Calu3 (cell line): ENCODE measurements around the gene TJP3. TPM values are rescaled to one million over a fixed set of nuclear protein-coding genes. Genes with fewer than 3 reads are reported as not detected.

Experiments used
- BruUV-seq: library from RNA; stranded (reverse); fragments of 400-500 nt; replicated peaks from 2 replicates; lab custom pipeline; 2021; lab: Mats Ljungman, UMichigan
- CTCF ChIA-PET: fragments of 300-600 bp; sonication (Branson Sonifier 250); formaldehyde crosslinking; loops from one replicate; lab custom pipeline; 2022; ENCODE audit warnings: antibody characterized with exemption; lab: Charles Lee
- DNase-seq: peaks from one replicate; pipeline ENCODE4 v3.0.0; 2022
- H3K27ac Mint-ChIP-seq: one replicate; pipeline ENCODE4 v1.8.0; 2022; ENCODE audit warnings: mixed read lengths; ENCODE audit not compliant: unreplicated experiment
- H3K27me3 Mint-ChIP-seq: one replicate; pipeline ENCODE4 v1.8.0; 2022; ENCODE audit warnings: mixed read lengths; ENCODE audit not compliant: unreplicated experiment
- H3K36me3 Mint-ChIP-seq: one replicate; pipeline ENCODE4 v1.8.0; 2022; ENCODE audit warnings: mild to moderate bottlenecking, moderate library complexity, mixed read lengths; ENCODE audit not compliant: insufficient read depth, unreplicated experiment
- H3K4me1 Mint-ChIP-seq: one replicate; pipeline ENCODE4 v1.8.0; 2022; ENCODE audit warnings: mild to moderate bottlenecking, low read depth, mixed read lengths; ENCODE audit not compliant: unreplicated experiment
- H3K4me3 Mint-ChIP-seq: one replicate; pipeline ENCODE4 v1.8.0; 2022; ENCODE audit warnings: mild to moderate bottlenecking, low read depth, moderate library complexity, mixed read lengths; ENCODE audit not compliant: unreplicated experiment
- H3K9me3 Mint-ChIP-seq: one replicate; pipeline ENCODE4 v1.8.0; 2022; ENCODE audit warnings: low read depth, mixed read lengths; ENCODE audit not compliant: unreplicated experiment
- intact Hi-C: fragments of 100-400 bp; cut with micrococcal nuclease; formaldehyde crosslinking; loops from one replicate; pipeline ENCODE4 v1.10.0; 2022; ENCODE audit not compliant: unreplicated experiment
- total RNA-seq: library from RNA; stranded (reverse); gene quantifications from 2 replicates; pipeline ENCODE4 v1.2.3, GENCODE V29; 2022
- TF ChIP-seq, protein P1 (sequence below): fragments of 200-600 bp; IDR thresholded peaks from one replicate; pipeline ENCODE4 v1.8.0; 2022; ENCODE audit warnings: antibody characterized with exemption; ENCODE audit not compliant: unreplicated experiment

The TJP3 gene
- total RNA-seq, 1 experiment from 2014 or later = 84.8 TPM

- TF ChIP-seq, protein P1, sequence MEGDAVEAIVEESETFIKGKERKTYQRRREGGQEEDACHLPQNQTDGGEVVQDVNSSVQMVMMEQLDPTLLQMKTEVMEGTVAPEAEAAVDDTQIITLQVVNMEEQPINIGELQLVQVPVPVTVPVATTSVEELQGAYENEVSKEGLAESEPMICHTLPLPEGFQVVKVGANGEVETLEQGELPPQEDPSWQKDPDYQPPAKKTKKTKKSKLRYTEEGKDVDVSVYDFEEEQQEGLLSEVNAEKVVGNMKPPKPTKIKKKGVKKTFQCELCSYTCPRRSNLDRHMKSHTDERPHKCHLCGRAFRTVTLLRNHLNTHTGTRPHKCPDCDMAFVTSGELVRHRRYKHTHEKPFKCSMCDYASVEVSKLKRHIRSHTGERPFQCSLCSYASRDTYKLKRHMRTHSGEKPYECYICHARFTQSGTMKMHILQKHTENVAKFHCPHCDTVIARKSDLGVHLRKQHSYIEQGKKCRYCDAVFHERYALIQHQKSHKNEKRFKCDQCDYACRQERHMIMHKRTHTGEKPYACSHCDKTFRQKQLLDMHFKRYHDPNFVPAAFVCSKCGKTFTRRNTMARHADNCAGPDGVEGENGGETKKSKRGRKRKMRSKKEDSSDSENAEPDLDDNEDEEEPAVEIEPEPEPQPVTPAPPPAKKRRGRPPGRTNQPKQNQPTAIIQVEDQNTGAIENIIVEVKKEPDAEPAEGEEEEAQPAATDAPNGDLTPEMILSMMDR = no peak
- no TSS peak for BruUV-seq
- H3K4me3 Mint-ChIP-seq = no peak overlapping the region
- H3K4me1 Mint-ChIP-seq = no peaks in the 10 kb centered on the region
- peaks cover 3% of the 10 kb centered on the region for H3K9me3 Mint-ChIP-seq
- CTCF ChIA-PET = no interaction called here
- H3K27me3 Mint-ChIP-seq = peaks cover 39% of the 10 kb centered on the region
- no peak for DNase-seq
- intact Hi-C loops = no loop called here
- no peak overlapping the region for H3K27ac Mint-ChIP-seq
- no peaks in the 10 kb centered on the region for H3K36me3 Mint-ChIP-seq
Observed at GRCh38 chr19:3790209-3790734, 82.1 kb downstream of the TJP3 start.

- intact Hi-C loops = no loop called here
- DNase-seq = no peak
- Mint-ChIP-seq H3K4me3 (no peak overlapping the region), H3K27ac (no peak overlapping the region), H3K27me3 (peaks cover 39% of the 10 kb centered on the region), H3K9me3 (peaks cover 3% of the 10 kb centered on the region), H3K36me3 (no peaks in the 10 kb centered on the region), H3K4me1 (no peaks in the 10 kb centered on the region)
- no TSS peak for BruUV-seq
- CTCF ChIA-PET = no interaction called here
- TF ChIP-seq, protein P1 = no peak
Observed at GRCh38 chr19:3790941-3791340, 82.8 kb downstream of the TJP3 start.

DNA sequence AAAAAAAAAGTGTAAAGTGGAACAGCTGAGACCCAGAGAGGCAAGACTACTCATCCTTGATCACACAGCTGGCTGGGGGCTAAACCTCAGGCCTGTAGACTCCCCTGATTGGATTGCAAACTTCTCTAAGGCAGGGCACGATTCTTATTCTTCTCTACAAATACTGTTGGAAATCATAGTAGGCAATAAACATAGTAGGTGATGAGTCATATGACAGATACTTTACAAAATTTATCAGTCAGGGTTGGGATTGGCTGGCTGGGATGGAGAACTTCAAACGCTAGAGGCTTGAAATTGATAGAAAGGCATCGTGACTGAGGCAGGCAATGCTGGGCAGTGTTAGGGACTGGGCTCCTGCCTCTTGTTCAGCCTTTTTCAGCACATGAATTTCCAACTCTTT is 83.9 kb downstream of the TJP3 start:
- peaks cover 48% of the 10 kb centered on the region for H3K27me3 Mint-ChIP-seq
- BruUV-seq = no TSS peak
- CTCF ChIA-PET = no interaction called here
- TF ChIP-seq, protein P1 = no peak
- intact Hi-C loops = no loop called here
- H3K9me3 Mint-ChIP-seq = peaks cover 9% of the 10 kb centered on the region
- no peaks in the 10 kb centered on the region for H3K36me3 Mint-ChIP-seq
- no peak for DNase-seq
- H3K27ac Mint-ChIP-seq = no peak overlapping the region
- H3K4me1 Mint-ChIP-seq = no peaks in the 10 kb centered on the region
- no peak overlapping the region for H3K4me3 Mint-ChIP-seq

DNA sequence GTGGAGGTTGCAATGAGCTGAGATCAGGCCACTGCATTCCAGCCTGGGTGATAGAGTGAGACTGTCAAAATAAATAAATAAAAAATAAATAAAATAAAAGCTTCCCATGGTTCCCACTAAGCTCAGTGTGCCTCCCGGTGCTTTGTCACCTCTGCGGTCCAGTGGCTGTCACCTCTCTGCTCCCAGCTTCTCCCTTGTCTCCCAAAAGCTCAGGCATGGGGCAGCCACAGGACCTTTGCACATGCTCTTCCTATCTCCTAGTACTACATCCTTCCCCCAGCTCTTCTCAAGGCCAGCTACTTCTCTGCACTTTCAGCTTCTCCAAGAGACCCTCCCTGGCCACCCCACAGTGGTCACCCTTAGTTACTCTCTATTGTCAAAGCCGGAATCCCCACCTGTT is 85.6 kb downstream of the TJP3 start:
- CTCF ChIA-PET = interaction anchor here (0.6 kb wide), 1 partner anchor 71 kb away, joined by 3 read pairs; no protein-coding TSS in a partner anchor
- BruUV-seq = no TSS peak
- no peak overlapping the region for H3K4me3 Mint-ChIP-seq
- intact Hi-C loops = no loop called here
- TF ChIP-seq, protein P1 = no peak
- peaks cover 9% of the 10 kb centered on the region for H3K9me3 Mint-ChIP-seq
- H3K36me3 Mint-ChIP-seq = no peaks in the 10 kb centered on the region
- H3K27me3 Mint-ChIP-seq = peaks cover 54% of the 10 kb centered on the region
- H3K27ac Mint-ChIP-seq = no peak overlapping the region
- H3K4me1 Mint-ChIP-seq = no peaks in the 10 kb centered on the region
- no peak for DNase-seq
